ENCODE results near the gene SMG6.
A peak's percentile ranks its signal among the peaks of the same experiment; 100 is the strongest.
"Not testable (repeated sequence)": the region's sequence is repeated elsewhere in the genome, so short reads cannot be mapped to it uniquely, and the experiment has no call there.

The SMG6 gene

GRCh38 chr17:2259769-2260536 lies 43.6 kb downstream of the SMG6 start:
- DNase-seq: peak; percentile 56

GRCh38 chr17:2258830-2259229 lies 44.8 kb downstream of the SMG6 start:
- not testable (repeated sequence) for DNase-seq

- no peak for DNase-seq
These were observed 49.7 kb downstream of the SMG6 start for GRCh38 chr17:2253768-2254406.

- no peak for DNase-seq
These were observed 50.2 kb downstream of the SMG6 start for GRCh38 chr17:2253362-2253761.

- DNase-seq: no peak
These were observed 52.5 kb downstream of the SMG6 start for GRCh38 chr17:2251098-2251497.

GRCh38 chr17:2250140-2251095 lies 53.2 kb downstream of the SMG6 start:
- no peak for DNase-seq

GRCh38 chr17:2247005-2247404 lies 56.6 kb downstream of the SMG6 start:
- no peak for DNase-seq

GRCh38 chr17:2244545-2245525 lies 58.8 kb downstream of the SMG6 start:
- DNase-seq: peak; percentile 82

GRCh38 chr17:2243953-2244352 lies 59.6 kb downstream of the SMG6 start:
- DNase-seq: no peak

GRCh38 chr17:2241823-2242222 lies 61.8 kb downstream of the SMG6 start:
- no peak for DNase-seq

- DNase-seq: no peak
These were observed 63.0 kb downstream of the SMG6 start for GRCh38 chr17:2240541-2240940.

- DNase-seq: no peak
These were observed 63.6 kb downstream of the SMG6 start for GRCh38 chr17:2239882-2240430.

GRCh38 chr17:2239170-2239551 lies 64.4 kb downstream of the SMG6 start:
- no peak for DNase-seq

- DNase-seq: no peak
These were observed 65.0 kb downstream of the SMG6 start for GRCh38 chr17:2238432-2239169.

- no peak for DNase-seq
These were observed 65.6 kb downstream of the SMG6 start for GRCh38 chr17:2237950-2238349.

- no peak for DNase-seq
These were observed 66.1 kb downstream of the SMG6 start for GRCh38 chr17:2237521-2237921.

GRCh38 chr17:2235792-2236366 lies 67.7 kb downstream of the SMG6 start:
- no peak for DNase-seq

- DNase-seq: no peak
These were observed 68.3 kb downstream of the SMG6 start for GRCh38 chr17:2235265-2235664.

GRCh38 chr17:2233441-2233947 lies 70.1 kb downstream of the SMG6 start:
- no peak for DNase-seq

- DNase-seq: no peak
These were observed 71.3 kb downstream of the SMG6 start for GRCh38 chr17:2232244-2232638.

- DNase-seq: no peak
These were observed 72.7 kb downstream of the SMG6 start for GRCh38 chr17:2230877-2231276.
